HG03469 (cell line): ENCODE results near the gene GSTO2.
A peak's percentile ranks its signal among the peaks of the same experiment; 100 is the strongest.

Experiments
- ATAC-seq: cut with Tn5 transposase; IDR thresholded peaks from one replicate; pipeline ENCODE4 v1.9.1; 2021; ENCODE audit warnings: mild to moderate bottlenecking, moderate library complexity, moderate number of reproducible peaks; ENCODE audit not compliant: unreplicated experiment

The GSTO2 gene

DNA sequence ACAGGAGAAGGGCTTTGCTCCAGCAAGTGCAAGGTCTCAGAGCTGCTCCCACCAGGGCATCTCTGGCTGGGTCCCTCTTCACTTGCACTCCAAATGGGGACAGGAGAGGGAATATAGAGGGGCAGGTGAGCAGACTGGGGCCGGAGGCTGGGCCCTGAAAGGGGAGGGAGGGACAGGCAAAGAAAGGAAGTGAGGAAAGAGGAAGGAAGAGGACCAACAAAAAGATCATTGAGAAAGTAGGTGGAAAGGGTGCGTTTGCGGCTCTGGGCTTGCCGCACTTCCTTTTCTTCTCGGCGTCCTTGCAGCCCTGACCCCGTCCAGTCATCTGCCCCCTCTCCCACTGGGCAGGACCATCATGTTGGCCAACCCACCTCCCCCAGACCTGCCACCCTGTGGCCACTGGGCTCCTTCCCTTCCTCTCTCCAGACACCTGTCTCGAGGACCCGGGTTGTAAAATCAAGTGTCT lies 55.3 kb downstream of the GSTO2 start:
- no peak for ATAC-seq

DNA sequence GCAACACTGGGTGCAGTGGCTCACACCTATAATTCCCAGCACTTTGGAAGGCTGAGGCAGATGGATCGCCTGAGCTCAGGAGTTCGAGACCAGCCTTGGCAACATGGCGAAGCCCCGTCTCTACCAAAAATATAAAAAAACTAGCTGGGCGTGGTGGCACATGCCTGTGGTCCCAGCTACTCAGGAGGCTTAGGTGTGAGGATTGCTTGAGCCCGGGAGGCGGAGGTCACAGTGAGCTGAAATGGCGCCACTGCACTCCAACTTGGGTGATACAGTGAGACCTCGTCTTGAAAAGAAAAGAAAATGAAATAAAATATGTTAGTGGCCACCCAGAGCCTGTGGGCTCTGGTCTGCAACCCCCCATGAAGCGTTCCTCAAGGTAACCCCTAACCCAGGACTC lies 55.9 kb downstream of the GSTO2 start:
- ATAC-seq, result no peak

DNA sequence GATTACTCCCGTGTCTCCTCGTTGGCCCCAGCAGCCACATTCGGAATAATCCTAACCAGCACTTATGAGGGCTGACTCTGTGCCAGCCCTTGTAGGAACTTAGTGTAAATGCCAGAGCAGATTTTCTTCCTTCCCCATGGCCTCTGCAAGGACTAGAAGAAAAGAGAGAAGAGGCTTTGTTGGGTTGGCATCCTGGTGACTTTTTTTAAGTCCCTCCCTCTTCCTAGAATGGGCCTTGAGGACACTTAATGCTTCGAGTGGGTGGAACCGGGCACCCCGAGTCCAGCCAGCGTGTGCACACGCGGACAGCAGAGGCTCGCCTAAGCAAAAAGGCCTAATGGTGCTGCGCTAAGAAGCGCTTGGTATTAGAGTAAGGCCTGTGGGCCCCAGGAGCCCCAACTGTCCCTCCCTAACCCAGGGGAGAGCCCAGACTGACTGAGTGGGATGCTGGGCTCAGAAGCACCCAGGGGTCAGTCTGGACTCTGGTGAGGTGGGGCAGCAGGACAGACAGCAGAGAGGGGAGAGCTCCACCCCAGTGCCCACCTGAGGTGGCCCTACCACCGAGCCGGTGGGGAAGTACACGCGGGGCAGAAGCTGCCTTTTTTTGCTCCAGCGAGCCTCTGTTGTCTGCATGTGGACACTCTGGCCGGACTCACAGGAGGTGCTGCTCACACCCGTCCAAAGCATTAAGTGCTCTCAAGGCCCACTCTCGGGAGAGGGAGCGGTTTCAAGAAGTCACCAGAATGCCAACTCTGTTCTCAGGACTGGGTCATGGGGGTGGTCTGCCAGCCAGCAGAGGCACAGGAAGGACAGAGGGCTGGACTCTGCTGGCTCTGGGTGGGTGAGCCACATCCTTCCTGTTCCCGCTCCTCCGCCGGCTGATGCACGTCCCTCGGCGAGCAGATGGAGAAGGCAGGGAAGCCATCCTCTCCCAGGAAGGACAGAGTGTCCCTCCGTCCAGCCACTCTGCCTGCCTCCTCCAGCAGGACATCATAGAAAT lies 56.8 kb downstream of the GSTO2 start:
- ATAC-seq, result no peak

DNA sequence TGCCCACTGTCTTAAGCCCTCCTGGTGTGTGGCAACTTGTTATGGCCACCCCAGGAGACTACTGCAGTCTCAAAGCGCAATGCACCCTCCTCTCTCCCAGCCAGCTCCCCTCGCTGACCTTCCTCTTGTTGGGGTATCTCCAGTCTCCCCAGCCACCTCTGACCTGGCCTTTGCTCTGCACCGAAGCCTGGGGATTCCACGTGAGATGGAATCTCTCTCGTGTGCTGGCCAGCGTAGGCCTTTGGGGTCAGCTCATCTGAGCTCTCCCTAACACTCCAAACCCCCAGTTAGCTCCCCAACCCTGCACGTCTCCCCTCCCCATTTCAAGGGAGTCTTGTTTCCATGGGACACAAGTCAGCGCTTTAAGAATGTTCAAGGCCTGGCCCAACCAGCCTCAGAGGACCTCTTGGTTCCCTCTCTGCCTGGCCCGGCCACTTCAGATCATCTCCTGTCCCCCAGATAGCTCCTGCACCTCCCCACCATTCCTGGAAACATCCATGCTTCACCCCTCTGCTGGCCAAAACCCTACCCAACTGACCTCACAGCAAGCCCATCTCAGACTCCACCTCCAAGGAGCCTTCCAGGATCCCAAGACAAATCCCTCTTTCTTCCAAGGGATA lies 58.1 kb downstream of the GSTO2 start:
- ATAC-seq, result no peak

DNA sequence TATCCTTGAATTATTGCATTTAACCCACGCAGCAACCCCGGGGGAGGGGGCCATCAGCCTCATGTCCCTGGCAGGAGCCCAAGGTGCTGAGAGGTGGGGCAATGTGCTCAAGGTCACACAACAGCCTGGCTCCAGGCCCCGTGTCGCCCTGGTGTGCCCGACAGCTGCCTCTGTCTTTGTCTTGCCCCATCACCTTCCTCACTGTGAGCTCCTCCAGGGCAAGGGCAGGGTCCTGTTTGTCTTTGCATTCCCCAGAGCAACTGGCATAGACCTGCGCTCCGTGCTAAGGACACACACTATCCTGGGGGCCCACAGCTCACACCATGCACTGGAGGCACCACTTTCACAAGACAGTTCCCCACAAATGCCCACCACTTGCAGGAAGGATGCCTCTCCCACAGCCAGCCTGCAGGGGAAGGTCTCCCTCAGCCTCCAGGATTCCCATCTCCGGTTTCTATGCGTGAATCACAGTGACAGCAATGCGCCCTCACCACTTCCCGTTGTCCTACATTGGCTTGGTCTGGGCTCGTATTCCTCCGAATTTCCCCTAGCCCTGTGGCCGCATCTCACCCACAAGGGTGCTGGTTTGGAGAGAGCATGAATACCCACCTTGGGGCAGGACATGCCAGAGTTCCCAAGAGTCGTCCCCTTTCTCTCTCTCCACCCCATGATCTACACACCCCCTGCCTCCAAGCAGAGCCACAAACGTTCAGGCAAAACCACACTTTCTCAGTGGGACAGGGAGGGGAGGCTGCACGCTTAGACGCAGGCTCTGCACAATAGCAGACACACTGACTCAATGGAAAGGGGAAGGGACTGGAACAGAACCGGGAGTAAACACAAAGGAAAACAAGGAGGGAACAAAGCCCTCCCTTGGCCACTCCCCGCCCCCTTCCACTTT lies 59.0 kb downstream of the GSTO2 start:
- ATAC-seq, result no peak

DNA sequence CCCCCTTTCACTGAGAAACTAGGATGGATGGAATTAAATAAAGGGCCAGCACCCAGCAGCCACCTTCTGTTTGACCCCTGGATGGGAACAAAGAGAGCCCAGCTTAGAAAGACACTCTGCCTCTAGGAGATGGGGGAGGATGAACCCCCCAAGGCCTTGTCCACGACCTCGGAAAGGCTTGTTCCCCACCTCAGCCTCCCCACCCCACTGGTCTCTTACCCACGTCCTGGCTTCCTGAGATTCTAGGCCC lies 59.6 kb downstream of the GSTO2 start:
- no peak for ATAC-seq

DNA sequence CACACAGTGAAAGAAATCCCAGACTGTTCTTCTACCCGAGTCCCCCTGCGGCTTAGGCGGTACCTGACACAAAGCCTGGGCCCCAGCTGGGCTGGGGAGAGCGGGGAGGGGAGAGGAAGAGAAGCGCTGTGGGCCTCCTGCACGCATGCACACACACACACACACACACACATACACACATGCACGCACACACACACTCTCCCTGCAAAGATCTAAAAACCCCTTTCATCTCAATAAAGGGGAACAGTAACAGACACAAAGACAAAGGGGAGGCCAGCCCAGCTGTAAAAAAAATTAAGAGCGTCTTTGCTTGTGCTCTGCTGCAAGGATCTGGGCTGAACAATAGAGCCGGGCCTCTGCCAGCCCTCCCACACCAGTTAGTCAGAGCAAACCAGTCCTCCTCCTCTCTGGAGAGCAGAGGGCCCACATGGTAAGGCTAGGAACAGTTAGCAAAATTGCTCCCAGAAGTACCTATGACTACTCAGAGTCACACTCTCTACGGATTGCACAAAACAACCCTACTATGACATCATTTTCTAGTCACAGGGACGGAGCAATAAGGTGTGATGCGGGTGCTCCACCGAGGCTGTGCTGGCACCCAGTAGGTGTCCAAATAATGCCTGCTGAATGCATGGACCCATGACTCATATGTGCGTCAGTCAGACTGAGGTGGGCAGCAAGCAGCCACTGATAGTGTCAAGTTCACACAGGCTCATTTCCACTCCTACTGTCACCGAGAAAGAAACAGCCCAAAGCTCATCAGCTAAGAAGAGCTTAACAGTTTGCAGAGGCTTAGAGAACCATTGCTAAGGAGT lies 60.1 kb downstream of the GSTO2 start:
- ATAC-seq, result peak; percentile 51

DNA sequence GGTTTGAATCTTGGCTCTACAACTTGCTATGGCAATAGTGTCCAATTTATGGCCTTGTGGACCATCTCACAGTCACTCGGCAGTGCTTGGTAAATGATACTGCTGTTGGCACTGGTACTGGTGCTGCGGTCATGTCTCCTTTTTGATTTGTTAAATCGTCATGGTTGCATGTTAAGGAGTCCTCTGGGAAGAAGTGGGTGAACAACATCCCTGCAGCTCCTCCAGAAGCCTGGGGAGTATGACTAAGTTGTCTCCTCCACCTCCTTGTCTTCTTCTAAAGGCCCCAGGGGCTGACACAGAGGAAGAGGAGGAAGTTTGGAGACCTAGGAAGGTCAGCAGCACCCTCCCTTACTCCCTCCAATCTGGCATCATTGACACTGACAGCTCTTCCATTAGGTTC lies 60.8 kb downstream of the GSTO2 start:
- ATAC-seq, result no peak

DNA sequence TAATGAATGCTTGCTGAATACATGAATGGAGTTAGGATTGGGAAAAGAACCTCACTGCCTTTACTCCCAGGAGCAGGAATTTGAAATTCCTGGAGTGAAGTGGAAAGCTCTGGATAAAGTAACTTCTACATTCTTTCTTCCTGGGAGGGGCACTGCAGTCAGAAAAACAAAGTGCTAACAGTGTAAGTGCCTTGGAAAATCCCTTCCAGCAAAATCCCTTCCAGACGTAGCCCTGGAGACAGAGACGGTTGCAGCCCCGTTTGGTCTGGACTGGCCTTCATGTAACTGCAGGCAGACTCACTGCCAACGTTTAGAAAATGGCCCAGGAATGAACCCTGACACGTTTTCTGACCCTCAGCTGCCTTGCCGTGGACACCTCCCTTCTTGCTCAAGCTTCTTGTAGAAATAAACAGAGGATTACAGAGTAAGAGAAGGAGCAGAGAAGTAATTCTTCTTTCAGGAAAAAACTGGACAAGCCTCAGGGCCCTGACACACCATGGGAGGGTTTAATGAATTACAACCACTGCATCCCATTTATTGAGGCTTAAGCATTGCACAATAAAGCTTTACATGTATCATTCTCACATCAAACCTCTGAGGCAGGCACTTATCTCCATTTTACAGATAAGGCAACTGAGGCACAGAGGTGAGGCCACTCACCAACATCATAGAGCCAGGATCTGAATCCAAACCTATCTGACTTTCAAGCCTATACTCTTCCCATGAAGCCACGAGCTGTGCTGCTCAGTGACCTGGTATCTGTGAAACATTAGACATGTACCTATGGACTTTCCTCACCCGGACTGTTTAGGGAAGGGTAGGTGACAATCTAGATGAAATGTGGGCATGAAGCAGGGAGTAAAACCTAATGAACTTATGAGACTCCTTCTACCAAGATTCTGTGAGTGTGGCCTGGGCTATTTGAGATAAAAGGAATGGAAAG lies 61.5 kb downstream of the GSTO2 start:
- ATAC-seq, result no peak

DNA sequence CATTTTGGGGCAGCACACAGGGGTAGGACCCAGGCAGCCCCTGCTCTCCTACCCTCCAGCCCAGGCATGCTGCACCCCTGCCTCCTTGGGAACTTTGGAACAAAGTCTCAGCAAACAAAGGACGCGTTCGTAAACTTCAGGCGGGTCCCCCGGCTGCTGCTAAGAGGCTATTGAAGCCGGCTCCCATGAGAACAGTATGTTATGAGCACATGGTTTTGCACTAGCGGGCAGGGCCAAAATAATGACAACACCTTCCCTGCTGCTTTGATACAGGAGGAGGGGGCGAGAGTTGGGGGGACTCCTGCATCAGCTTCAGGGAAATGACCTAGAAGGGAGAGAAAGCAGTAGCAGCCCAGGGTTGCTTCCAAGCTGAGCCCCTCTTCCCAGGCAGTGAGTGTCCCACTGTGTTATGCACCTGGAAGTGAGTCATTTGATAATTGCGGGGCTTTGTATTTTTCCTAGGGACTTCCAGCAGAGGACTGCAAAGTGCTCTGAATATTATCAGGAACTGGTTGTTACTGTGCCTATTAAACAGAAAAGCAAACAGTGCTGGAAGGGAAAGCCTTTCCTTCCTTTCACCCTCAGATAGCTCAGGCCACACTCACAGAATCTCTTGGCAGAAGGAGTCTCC lies 62.3 kb downstream of the GSTO2 start:
- no peak for ATAC-seq

DNA sequence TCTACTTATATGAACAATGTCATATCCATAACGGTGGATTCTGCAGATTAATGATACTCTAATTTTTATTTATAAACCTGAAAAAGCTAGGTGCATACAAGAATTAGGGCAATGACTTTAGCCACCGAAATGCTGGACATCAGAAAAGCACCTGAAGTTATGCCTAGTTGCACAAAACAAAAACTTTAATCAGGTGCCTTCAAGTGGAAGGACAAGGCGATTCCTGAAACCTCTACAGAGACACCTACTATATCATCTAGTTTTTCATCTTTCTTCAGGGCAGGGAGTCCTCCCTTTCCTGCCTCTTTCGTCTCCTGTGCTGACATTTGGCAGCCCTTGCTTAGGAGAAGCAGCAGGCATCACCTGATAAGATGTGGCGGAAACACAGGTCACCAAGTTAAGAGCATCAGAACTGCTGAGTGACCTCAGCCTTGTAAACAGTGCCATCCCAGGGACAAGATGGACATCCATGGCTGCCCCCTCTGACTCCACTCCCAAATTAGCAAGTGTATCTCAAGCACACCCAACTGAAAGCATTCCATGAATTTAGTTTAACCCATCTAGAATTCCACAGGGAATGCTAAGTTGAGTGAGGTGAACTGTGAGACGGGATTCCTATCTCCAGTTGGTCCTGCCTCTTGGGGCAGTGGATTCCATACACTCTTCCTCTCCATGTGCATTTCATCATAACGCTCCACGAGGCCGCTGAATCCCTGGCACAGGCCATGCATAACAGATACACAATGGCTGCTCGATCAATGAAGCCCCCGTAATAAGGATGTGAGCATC lies 63.5 kb downstream of the GSTO2 start:
- ATAC-seq, result no peak

DNA sequence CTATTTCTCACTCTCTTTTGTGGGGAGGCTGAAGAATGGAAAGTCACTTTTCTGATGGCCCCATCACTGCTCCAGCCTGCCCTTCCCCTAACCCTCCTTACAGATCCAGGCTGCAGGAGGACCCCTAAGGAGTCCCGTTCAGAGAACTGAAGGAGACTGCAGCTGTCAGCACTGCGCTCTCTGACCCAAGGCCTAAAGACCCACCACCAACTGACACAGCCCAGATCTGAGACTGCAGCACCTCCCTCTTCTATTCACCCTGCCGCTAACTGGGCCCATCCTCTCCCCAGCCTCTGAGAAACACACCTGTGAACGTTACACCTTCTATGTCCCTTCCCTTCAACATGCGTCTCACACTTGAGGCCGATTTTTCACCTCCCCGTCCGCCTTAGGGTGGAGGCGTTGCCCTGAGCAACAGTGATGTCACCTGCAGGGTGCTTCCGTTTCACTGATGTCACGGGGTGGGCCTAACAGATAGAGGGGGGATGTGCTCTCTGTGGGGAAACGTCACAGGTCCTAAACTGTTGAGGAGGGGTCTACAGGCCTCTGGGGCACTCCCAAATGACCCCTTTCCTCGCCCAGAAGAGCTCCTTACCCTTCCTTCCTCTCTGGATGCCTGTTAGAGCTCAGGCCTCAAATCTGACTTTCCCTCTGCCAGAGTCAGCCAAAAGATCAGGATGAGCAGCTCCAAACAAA lies 64.2 kb downstream of the GSTO2 start:
- ATAC-seq, result no peak

DNA sequence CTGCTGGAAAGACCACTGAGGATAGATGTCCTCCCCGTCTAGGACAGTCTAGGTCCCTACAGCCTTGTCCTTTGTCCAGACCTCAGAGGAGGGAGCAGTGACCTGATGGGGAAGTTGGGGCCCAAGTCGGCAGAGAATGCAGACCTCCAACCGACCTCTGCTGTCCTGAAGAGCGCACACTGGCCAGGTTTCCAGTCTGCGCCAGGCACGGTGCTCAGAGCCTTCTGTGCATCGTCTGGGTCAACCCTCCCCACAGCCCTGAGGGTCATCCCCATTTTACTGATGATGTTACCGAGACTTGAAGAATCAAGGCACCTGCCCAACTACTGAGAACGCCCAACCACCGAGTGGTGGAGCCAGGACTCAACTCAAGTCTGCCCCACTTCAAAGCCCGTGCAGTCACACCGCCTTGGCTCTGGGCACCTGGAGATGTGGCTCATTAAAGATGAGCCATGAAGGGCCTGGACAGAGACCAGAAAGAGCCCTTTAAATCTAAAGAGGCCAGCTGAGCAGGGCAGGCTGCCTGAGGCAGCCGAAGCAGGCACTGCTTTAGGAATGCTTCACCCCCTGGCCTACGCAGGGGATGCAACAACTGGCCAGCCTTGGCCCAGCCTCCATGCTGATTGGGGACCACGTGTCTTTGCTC lies 64.9 kb downstream of the GSTO2 start:
- no peak for ATAC-seq

DNA sequence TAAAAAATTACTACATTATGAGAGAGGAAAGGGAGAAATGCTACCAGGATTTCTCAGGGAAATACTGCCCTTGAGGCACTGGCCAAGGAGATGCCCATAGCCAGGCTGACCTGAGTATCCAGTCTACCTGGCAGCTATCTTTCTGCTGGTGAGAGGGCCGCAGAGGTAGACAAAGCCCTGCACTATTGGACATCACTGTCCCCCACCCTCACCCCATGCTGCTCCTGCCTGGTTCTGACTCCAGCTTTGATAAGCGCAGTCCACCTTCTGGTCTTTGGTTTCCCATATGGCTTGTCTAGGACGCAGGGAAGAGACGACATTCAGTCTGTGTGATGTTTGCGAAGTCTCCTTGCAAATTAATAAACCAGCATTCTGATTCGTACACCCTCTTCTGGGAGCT lies 65.6 kb downstream of the GSTO2 start:
- no peak for ATAC-seq

DNA sequence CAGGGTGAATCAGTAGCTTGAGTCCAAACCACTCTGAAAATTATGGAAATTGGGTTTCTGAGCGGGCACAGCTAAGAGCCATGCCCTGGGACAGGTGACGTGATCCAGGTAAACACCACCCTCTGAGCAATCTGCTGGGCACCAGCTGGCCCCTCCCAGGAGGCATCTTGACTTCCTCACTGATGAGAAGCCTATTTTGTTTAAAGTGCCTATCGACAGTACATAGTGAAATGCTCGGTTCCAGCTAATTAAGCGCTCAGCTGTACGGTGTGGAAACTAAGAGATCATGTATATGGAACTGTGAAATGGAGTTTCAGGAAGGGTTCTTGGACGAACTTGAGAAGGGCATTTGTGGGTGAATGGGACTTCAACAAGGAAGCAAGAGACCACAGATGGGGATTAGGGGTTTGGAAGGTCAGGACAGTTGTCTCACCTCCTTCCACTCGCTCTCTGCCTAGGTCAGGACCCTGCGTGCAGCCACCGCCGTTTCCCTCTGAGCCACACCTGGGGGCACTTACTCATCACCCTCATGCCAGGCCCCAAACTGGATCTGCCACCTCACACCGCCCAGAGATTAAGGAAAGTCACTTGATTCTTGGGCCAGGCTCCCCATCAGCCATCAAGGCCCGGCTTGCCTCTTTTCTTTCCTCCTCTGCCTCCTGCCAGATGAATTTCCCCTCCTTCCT lies 66.1 kb downstream of the GSTO2 start:
- no peak for ATAC-seq

DNA sequence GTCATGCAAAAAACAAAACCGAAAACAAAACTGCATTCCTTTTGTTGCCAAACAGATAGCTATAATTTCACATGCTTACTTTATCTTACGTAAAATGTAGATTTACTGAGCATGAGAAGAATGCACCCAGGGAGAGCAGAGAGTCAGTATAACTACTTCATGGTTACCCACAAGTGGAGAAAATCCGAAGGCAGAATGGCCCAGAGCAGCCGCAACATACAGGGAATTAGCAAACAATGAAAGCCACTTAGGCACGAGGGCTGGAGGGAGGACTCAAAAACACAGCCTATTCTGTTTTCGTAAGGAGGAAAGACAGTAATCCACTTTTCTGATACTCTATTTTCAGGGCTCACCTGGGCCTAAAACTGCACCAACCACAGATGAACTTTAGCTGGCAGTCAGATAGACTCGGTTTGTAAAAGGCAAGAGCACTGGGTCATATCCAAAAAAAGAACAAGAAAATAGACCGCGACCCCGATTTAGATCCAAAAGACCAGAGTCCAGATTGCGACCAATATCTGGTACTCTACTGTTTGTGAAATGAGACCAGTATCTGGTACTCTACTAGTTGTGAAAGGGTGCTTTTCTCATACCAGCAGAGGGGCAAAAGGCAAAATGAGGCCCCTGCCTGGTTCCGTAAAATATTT lies 68.0 kb downstream of the GSTO2 start:
- no peak for ATAC-seq
